ENCODE measurements around the gene MYBPHL.

Gene MYBPHL

DNA sequence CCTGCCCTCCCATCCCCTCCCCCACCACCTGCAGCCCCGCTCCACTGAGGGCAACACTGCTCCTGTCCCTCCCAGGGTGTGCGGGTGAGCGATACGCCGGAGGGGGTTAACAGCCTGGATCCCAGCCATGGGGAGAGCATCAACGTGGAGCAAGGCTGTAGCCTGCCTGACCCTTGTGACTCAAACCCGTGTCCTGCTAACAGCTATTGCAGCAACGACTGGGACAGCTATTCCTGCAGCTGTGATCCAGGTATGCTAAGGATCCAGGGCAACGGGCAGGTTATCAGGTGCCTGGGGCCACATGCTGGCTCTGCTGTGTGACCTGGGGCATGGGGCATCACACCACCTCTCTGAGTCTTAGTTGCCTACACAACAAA, 42.4 kb downstream of the MYBPHL start:
- DNase-seq (ENCODE audit: low read depth in 2 of 2) = no peak

DNA sequence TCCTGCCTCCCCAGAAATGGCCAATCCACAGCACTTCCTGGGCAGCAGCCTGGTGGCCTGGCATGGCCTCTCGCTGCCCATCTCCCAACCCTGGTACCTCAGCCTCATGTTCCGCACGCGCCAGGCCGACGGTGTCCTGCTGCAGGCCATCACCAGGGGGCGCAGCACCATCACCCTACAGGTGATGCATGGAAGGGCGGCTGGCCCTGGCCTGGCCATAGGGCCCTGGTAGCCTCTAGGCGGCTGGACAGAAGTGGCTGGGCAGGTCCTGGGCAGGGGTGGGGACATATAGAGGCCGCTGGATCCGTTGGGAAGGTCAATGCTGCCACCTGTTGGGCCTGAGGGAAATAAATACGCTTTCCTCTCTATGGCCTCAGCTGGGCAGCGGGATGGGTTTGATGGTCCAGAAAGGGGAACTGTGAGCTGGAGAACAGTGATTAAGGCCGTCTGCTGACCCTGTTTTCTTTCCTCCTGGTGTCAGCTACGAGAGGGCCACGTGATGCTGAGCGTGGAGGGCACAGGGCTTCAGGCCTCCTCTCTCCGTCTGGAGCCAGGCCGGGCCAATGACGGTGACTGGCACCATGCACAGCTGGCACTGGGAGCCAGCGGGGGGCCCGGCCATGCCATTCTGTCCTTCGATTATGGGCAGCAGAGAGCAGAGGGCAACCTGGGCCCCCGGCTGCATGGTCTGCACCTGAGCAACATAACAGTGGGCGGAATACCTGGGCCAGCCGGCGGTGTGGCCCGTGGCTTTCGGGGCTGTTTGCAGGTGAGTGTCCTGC, 43.0 kb downstream of the MYBPHL start:
- peak; percentile 76 to 78 for DNase-seq (ENCODE audit: low read depth in 2 of 2)

DNA sequence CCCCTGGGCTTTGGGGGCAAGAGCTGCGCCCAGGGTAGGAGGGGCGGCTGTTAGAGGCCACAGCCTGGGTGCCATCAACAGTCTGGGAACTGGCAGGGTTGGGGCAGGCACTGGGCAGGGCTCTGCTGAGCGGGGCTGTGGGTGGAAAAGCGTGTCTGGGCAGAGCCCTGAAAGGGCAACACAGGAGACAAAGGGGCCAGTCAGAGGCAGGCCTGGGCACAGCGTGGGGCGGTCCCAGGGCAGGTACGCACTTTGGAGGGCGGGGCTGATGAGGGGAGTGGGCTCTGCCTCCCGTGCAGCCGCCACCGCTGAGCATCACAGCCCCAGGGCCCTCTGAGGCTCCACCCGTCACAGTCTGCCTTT, 43.6 kb downstream of the MYBPHL start:
- no peak for DNase-seq (ENCODE audit: low read depth in 2 of 2)

DNA sequence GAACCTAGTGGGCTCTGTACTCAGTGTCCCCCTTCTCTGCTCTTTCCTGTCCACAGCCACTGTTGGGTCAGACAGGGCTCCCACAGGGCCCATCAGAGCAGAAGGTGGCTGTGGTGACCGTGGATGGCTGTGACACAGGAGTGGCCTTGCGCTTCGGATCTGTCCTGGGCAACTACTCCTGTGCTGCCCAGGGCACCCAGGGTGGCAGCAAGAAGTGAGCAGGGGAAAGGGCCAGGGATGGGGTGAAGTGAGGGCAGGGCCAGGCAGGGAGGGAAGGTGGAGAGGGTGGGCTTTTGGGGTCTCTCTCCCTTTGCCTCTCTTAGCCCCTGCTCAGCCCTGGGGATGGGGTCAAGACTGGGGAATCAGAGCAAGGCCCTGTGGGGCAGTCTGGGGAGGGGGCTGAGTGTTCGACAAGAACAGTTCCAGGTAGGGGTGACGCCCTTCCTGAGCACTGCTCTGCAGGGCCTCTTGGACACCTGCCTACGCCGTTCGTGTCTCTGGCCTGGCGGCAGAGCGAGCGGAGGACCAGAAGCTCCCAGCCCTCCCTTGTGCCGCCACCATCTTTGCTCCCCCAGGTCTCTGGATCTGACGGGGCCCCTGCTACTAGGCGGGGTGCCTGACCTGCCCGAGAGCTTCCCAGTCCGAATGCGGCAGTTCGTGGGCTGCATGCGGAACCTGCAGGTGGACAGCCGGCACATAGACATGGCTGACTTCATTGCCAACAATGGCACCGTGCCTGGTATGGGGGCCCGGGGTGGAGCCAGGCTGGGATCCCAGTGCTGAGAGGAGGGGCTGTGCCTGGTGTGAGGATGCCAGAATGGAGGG, 44.4 kb downstream of the MYBPHL start:
- no peak for DNase-seq (ENCODE audit: low read depth in 2 of 2)

DNA sequence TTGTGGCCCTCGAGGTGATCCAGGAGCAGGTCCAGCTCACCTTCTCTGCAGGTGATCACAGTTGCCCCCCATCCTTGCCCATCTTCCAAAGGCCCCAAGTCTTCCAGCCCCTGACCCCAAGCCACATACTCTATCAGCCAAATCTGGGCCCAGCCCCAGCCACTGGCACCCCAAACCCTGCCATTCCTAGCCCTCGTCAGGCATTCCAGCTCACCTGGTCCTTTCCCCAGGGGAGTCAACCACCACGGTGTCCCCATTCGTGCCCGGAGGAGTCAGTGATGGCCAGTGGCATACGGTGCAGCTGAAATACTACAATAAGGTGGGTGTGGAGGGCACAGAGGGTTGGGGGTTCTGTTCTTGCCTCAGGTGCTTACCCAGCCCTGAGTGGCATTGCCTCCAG, 45.2 kb downstream of the MYBPHL start:
- DNase-seq (ENCODE audit: low read depth in 2 of 2) = no peak

DNA sequence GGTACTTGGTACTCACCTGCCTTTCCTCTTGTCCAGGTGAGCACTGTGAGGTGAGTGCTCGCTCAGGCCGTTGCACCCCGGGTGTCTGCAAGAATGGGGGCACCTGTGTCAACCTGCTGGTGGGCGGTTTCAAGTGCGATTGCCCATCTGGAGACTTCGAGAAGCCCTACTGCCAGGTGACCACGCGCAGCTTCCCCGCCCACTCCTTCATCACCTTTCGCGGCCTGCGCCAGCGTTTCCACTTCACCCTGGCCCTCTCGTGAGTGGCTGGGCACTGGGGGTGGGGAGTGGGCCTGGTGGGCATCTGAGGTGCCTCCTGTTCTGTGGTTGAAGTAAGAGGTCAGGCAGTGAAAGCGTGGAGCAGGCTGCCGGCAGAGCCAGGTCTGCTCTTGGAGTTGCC, 45.8 kb downstream of the MYBPHL start:
- DNase-seq (ENCODE audit: low read depth in 2 of 2) = no peak

DNA sequence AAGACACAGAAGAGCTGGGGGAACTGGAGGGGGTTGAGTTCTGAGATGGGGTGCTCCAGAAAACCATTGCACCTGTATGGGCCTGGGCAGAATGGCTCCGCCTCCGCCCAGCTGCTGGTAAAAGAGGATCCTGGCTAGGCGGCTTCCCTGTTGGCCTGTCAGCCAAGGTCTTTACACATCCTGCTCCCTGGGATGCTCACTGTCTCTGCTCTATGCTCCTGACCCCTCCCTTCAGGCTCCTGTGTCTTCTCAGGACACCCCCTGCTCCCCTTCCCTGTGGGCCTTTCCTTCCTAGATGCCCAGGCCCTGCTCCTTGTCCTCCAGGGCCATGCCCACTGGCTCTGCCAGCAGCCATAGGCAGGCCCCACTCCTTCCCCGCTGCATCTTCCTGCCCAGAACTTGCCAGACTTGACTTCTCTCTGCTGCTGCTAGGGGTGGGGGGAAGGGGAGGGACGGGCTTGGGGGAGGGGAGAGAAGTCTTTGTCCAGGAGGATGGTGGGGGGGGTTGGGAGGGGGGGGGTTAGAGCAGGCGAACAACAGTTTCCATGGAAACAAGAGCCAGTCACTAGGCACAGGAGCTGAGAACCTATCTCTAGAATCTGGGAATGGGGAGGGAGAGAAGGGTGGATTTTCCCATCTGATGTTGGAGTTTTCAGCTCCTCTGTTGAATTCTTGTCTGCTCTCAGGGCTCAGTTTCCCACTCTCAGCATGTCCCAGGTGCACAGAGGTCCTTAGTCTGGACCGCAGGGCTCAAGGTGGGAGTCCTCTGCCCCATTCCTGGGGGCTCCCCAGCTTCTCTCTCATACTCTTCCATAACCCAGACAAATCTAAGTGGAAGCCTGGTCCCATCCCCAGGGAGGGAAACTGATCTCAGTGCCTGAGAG, 46.9 kb downstream of the MYBPHL start:
- no peak for DNase-seq (ENCODE audit: low read depth in 2 of 2)

DNA sequence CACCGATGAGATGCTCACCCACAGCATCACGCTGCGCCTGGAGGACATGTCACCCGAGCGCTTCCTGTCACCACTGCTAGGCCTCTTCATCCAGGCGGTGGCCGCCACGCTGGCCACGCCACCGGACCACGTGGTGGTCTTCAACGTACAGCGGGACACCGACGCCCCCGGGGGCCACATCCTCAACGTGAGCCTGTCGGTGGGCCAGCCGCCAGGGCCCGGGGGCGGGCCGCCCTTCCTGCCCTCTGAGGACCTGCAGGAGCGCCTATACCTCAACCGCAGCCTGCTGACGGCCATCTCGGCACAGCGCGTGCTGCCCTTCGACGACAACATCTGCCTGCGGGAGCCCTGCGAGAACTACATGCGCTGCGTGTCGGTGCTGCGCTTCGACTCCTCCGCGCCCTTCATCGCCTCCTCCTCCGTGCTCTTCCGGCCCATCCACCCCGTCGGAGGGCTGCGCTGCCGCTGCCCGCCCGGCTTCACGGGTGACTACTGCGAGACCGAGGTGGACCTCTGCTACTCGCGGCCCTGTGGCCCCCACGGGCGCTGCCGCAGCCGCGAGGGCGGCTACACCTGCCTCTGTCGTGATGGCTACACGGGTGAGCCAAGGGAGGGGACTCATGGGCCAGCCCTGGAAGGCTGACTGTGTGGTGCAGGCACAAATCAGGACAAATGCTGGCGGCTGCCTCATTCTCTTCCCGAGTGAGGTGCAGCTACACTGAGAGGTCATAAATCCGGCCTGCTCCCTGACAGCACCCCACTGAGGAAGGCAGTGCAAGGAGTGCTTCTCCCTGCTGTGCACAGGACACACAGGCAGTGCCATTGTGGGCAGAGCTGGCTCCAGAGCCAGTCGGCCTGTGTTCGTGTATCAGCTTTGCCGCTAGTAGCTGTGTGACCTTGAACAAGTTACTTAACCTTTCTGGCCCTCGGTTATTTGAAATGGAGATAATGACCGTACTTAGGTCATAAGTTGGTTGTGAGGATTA, 48.0 kb downstream of the MYBPHL start:
- DNase-seq (ENCODE audit: low read depth in 2 of 2) = no peak

DNA sequence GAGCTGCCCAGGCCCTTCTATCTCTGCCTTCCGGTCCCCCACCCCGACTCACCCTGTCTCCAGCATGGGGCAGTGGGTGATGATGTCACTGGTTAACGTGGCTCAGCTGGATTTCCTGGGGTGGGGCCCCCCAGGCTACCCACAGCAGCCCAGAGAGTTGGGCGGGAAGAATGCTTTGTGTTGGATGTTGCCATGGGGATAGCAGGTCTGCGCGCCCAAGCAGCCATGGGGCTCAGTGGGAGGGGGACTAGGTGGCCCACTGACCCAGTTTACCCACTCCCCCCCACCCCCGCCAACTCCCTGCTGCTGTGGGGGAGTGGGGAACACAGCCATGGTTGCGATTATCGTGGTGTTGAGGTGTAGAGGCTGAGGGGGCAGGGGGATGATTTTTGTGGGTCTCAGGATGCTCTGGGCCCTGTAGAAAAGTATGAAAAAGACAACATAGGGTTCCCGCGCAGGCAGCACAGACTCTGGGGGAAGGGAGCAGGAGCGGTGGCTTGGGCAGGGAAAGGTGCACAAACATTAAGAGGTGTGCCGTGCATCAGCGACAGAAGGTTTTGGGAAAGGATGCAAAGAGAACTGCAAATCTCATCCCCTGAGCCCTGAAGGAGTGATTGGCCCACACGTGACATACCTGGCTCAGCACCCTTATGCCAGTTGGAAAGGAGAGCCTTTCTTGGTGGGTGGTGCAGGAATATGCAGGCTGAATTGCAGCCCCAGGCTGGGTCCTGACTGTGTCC, 49.0 kb downstream of the MYBPHL start:
- no peak for DNase-seq (ENCODE audit: low read depth in 2 of 2)

DNA sequence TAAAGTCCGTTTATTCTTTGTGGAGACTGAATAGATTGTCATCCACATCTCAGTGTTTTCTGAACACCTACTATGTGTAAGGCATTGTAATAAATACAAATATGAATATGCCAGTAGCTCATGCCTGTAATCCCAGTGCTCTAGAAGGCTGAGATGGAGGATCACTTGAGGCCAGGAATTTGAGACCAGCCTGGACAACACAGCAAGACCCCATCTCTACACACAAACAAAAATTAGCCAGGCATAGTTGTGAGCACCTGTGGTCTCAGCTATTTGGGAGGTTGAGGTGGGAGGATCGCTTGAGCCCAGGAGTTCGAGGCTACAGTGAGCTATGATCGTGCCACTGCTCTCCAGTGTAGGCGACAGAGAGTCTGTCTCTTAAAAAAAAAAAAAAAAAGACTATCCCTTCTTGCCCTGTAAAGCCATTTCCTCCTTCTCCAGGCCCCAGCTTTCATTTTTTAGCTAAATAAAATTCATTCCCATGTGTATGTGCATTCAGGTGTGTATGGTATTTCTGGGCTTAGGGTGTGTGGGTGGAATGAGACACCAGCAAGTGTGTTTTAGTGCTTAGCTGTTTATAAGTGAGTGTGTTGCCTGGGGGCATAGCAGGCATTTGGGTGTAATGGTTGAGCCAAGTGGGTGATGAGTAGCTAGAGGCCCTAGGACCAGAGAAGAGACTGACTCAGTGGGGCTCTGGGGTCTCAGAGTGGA, 49.7 kb downstream of the MYBPHL start:
- no peak for DNase-seq (ENCODE audit: low read depth in 2 of 2)

DNA sequence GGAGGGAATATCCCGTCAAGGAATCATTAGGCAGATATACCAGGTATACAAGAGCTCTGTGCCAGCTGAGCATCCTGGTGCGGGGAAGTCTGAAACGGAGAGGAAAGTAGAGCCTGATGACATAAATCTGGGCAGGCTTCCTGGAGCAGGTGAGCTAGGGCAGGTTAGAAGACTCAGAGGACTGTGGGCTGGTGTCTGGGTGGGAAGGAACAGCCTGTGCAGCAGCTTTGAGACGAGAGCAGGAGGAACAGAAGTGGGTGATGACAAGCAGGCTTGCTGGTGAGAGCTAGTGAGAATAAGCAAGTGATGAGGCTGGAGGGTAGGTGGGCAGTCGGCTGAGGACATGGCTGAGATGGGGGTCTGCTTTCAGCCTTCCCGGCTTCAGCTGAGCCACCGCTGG, 50.7 kb downstream of the MYBPHL start:
- no peak for DNase-seq (ENCODE audit: low read depth in 2 of 2)

DNA sequence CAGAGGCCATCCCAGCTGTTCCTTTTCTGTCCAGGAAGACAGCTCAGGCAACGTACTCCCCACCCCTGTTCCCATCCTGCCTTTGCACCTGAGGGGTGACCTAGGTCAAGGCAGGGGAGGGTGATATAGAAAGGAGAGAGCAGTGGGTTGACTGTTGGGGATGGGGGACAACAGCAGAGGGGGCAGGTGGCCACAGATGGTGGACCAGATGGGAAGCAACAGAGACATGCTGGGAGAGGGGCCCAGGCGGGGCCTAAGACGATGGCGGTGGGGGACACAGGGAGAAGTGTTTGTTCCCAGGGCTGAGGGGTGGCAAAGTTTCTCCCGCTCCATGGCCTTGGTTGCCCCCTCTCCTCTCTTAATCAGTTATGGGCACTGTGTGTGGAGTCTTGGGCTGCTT, 51.1 kb downstream of the MYBPHL start:
- DNase-seq (ENCODE audit: low read depth in 2 of 2) = no peak

DNA sequence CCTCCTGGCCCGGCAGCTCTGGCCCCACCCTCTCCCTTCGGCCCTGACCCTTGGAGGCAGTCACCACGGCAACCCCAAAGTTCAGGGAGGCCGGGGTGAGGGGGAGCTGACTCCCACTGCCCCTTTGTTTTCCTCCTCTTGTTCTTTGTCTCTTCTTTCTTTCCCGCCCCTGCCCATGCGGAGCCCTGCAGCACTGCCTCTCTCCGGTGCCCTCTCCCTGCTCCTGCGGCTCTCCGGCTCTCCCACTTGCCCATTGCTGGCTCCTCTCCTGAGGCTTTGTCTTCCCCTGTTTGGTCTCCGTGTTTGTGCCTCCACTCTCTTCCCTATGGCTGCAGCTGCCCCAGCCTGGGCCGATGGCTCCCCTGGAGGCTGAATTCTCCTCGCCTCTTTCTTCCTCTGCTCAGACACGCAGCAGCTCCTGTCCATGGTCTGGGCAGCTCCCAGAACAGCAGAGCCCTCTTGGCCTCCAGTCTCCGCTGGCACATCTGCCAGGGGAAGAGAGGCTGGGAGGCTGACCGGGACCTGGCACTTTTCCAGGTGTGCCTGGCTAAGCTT, 51.6 kb downstream of the MYBPHL start:
- DNase-seq (ENCODE audit: low read depth in 2 of 2) = no peak

DNA sequence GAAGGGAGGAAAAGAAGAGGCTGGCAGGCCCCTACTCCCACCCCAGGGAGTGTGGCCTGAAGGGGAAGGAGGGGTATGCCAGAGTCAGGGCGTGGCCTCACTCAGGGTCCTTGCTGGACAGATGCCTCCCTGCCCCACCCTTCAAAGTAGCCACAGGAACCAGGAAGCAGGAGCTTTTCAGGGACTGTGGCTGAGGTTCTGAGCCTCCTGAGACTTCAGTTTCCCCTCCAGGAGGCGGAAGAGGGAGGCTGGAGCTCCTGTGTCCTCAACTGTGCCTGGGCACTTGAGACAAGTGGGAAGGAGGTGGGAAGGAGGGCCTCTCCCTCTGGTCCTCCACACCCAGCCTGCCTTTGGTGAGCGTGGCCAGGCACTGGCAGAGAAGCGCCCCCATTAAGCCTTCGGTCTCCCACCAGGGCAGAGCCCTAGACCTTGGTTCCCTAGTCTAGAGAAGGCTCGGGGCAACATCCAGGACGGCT, 52.2 kb downstream of the MYBPHL start:
- no peak for DNase-seq (ENCODE audit: low read depth in 2 of 2)

DNA sequence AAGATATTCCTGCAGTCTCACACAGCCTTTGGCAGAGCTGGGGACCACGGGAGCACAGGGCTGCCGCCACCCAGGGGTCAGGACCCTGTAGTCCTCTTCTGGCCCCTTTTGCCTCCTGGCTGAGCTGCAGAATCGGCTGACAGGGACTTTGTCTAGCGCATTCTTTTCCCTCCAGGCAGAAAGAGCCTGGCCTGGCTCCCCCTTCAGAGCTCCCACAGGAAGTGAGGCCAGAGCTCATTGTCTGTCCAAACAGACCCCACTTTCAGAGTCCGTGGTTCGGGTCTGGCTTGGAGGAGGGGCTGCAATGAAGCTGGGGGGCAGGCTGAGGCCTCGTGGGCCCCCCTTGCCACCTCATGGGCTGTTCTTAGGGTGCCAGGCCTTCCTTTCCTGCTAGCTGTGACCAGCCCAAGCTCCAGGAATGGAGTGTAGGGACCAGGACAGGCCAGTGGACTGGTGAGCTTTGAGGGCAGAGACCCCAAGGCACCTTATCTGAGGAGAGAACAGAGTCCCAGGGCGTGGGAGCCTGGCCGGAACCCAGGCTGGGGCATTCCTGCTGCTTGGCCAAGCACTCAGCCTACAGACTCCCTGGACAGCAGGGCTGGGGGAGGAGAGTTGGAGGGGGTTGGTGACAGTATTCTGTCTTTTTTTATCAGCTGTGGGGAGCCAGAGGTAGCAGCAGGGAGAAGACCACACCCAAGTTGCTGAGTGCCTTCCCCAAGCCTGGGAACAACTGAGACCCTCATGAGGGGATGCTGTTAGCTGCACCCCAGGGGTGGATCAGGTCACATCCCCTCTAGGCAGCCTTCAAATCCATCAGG, 52.8 kb downstream of the MYBPHL start:
- no peak for DNase-seq (ENCODE audit: low read depth in 2 of 2)

DNA sequence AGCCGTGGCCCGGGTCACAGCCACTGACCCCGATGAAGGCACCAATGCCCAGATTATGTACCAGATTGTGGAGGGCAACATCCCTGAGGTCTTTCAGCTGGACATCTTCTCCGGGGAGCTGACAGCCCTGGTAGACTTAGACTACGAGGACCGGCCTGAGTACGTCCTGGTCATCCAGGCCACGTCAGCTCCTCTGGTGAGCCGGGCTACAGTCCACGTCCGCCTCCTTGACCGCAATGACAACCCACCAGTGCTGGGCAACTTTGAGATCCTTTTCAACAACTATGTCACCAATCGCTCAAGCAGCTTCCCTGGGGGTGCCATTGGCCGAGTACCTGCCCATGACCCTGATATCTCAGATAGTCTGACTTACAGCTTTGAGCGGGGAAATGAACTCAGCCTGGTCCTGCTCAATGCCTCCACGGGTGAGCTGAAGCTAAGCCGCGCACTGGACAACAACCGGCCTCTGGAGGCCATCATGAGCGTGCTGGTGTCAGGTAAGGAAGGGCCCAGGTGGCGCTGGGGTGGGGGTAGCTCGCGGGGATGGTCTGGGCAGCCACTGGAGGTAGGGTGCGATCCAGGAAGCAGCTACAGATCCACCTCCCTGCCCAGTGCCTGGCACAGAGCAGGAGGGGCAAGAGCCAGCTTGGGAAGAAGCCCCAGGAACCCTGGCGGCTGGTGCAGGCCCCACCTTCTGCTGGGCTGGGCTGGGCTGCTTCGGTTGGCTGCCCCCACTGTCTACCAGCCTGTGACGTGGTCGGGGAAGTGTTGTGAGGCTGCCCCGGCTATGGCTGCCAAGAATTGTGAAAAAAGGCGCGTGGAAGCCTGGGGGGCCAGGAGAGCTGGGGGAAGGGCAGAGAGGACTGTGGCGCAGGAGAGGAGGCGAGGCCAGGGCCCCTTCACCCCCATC, 53.7 kb downstream of the MYBPHL start:
- no peak for DNase-seq (ENCODE audit: low read depth in 2 of 2)

DNA sequence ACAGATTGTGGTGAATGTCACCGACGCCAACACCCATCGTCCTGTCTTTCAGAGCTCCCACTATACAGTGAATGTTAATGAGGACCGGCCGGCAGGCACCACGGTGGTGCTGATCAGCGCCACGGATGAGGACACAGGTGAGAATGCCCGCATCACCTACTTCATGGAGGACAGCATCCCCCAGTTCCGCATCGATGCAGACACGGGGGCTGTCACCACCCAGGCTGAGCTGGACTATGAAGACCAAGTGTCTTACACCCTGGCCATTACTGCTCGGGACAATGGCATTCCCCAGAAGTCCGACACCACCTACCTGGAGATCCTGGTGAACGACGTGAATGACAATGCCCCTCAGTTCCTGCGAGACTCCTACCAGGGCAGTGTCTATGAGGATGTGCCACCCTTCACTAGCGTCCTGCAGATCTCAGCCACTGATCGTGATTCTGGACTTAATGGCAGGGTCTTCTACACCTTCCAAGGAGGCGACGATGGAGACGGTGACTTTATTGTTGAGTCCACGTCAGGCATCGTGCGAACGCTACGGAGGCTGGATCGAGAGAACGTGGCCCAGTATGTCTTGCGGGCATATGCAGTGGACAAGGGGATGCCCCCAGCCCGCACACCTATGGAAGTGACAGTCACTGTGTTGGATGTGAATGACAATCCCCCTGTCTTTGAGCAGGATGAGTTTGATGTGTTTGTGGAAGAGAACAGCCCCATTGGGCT, 54.5 kb downstream of the MYBPHL start:
- DNase-seq (ENCODE audit: low read depth in 2 of 2) = no peak

Measured in stimulated activated CD8-positive, alpha-beta memory T cell treated with anti-CD3 and anti-CD28 coated beads, Interleukin-2, amount 100 ng/mL, for 48 hours (primary cell).